Colonic mucosa (tissue), 4 donors: ENCODE results near the gene ZNF302. TPM values are rescaled to one million over a fixed set of nuclear protein-coding genes. Genes with fewer than 3 reads are reported as not detected.

Source experiments
- DNase-seq: peaks from one replicate; pipeline ENCODE4 v3.0.0-alpha.2; 2020
- H3K27ac ChIP-seq: fragments of 200-600 bp; one replicate; pipeline ENCODE4 v1.8.0; 2021
- H3K27me3 ChIP-seq: fragments of 200-600 bp; one replicate; pipeline ENCODE4 v1.8.0; 2021
- H3K36me3 ChIP-seq: fragments of 200-600 bp; one replicate; pipeline ENCODE4 v1.8.0; 2021
- H3K4me1 ChIP-seq: fragments of 200-600 bp; one replicate; pipeline ENCODE4 v1.8.0; 2021; ENCODE audit warnings: mild to moderate bottlenecking
- H3K4me3 ChIP-seq: fragments of 200-600 bp; one replicate; pipeline ENCODE4 v1.8.0; 2021
- H3K9ac ChIP-seq, 2 donors: one replicate each; pipeline ENCODE4 v1.7.0; 2013; ENCODE audit warnings: control low read depth in 2 of 2, low read depth in 2 of 2, low read length in 2 of 2
- H3K9me3 ChIP-seq: fragments of 200-600 bp; one replicate; pipeline ENCODE4 v1.8.0; 2021
- CTCF ChIP-seq: fragments of 200-600 bp; IDR thresholded peaks from one replicate; pipeline ENCODE4 v1.8.0; 2022; ENCODE audit warnings: antibody characterized with exemption, mild to moderate bottlenecking
- intact Hi-C: fragments of 100-400 bp; cut with DNase I; formaldehyde crosslinking; loops from one replicate; pipeline ENCODE4 v1.14.1; 2022
- total RNA-seq, 2 donors: library from RNA; stranded (reverse); fragmentation: NEBNext Ultra II Directional in 1 of 2; extraction: Animal tissue kit (Norgen Biotek cat#: 25700) in 1 of 2; gene quantifications; one replicate each; pipeline ENCODE4 v1.2.1, GENCODE V29; 2021
- donor health status: healthy.
- donor health status: DM: no; HTN: no; CAD: no.
- donor health status: DM: no; HTN: no; CAD: no.

The ZNF302 gene
- total RNA-seq, 2 donors from 2014 or later = 11.8 to 12.6 TPM

- Histone ChIP-seq H3K9ac (no peak overlapping the region), H3K4me3 (no peak overlapping the region), H3K27ac (no peak overlapping the region), H3K4me1 (no peaks in the 10 kb centered on the region), H3K27me3 (no peaks in the 10 kb centered on the region), H3K9me3 (no peaks in the 10 kb centered on the region), H3K36me3 (no peaks in the 10 kb centered on the region)
- intact Hi-C loops = no loop called here
- DNase-seq = no peak
- TF ChIP-seq CTCF = no peak
Measured at GRCh38 chr19:34673590-34673989, 3.9 kb upstream of the ZNF302 start.

- no peak overlapping the region for H3K9ac ChIP-seq
- intact Hi-C loops = loop anchor here (5.0 kb wide), 2 partner anchors 57 to 97 kb away; partner anchors contain the start of genes ZNF181 and ZNF599
- H3K9me3 ChIP-seq = no peaks in the 10 kb centered on the region
- no peak for TF ChIP-seq CTCF
- no peak for DNase-seq
- H3K4me1 ChIP-seq = no peaks in the 10 kb centered on the region
- H3K27me3 ChIP-seq = no peaks in the 10 kb centered on the region
- H3K36me3 ChIP-seq = no peaks in the 10 kb centered on the region
- no peak overlapping the region for H3K4me3 ChIP-seq
- H3K27ac ChIP-seq = no peak overlapping the region
Measured at GRCh38 chr19:34675250-34675649, 2.2 kb upstream of the ZNF302 start.

GRCh38 chr19:34675919-34676318, 1.6 kb upstream of the ZNF302 start:
- H3K27me3 ChIP-seq = no peaks in the 10 kb centered on the region
- no peak overlapping the region for H3K4me3 ChIP-seq
- intact Hi-C loops = loop anchor here (5.0 kb wide), 2 partner anchors 56 to 96 kb away; partner anchors contain the start of genes ZNF181 and ZNF599

GRCh38 chr19:34676697-34677385, 637 bp upstream of the ZNF302 start, which contains the start of gene SCGB2B2:
Gene SCGB2B2, minus strand, starts transcription at chr19:34677159. Its CDS starts 82,596 bp downstream, at chr19:34594563.
- peak within 1 kb of the TSS; percentile 71 for H3K4me3 ChIP-seq
- DNase-seq = no peak
- H3K27me3 ChIP-seq = no peaks in the 10 kb centered on the region
- H3K27ac ChIP-seq = peak within 1 kb of the TSS; percentile 96
- H3K9me3 ChIP-seq = peaks cover 5% of the 10 kb centered on the region
- H3K36me3 ChIP-seq = no peaks in the 10 kb centered on the region
- intact Hi-C loops = loop anchor here (5.0 kb wide), 2 partner anchors 55 to 95 kb away; partner anchors contain the start of genes ZNF181 and ZNF599
- H3K4me1 ChIP-seq = no peaks in the 10 kb centered on the region
- TF ChIP-seq CTCF = no peak
- H3K9ac ChIP-seq = peak within 1 kb of the TSS; percentile 82 to 97

More at GRCh38 chr19:34675919-34676318, 1.6 kb upstream of the ZNF302 start:
- no peak overlapping the region for H3K27ac ChIP-seq
- peaks cover under 1% of the 10 kb centered on the region for H3K9me3 ChIP-seq
- H3K4me1 ChIP-seq = no peaks in the 10 kb centered on the region
- no peaks in the 10 kb centered on the region for H3K36me3 ChIP-seq
- DNase-seq = no peak
- no peak for TF ChIP-seq CTCF
- no peak overlapping the region for H3K9ac ChIP-seq

GRCh38 chr19:34678085-34678412, 571 bp downstream of the ZNF302 start:
- no peaks in the 10 kb centered on the region for H3K4me1 ChIP-seq
- H3K27me3 ChIP-seq = no peaks in the 10 kb centered on the region
- H3K27ac ChIP-seq = peak overlapping the region; percentile 96
- TF ChIP-seq CTCF = no peak
- peak overlapping the region; percentile 82 to 97 for H3K9ac ChIP-seq
- intact Hi-C loops = loop anchor here (5.0 kb wide), 2 partner anchors 54 to 94 kb away; partner anchors contain the start of genes ZNF181 and ZNF599
- H3K36me3 ChIP-seq = peaks cover 3% of the 10 kb centered on the region
- peaks cover 5% of the 10 kb centered on the region for H3K9me3 ChIP-seq
- no peak for DNase-seq
- peak overlapping the region; percentile 71 for H3K4me3 ChIP-seq
